ENCODE results near the gene GATA6. TPM values are rescaled to one million over a fixed set of nuclear protein-coding genes. Genes with fewer than 3 reads are reported as not detected.

Gene GATA6
- total and polyA plus RNA-seq, 7 donors: 2.5 to 16.2 (median 13.6) TPM

- intact Hi-C loops (cut with DNase I): loop anchor here (10.0 kb wide), 1 partner anchor 63 kb away; no protein-coding TSS in a partner anchor
- Histone ChIP-seq H3K36me3 (no peaks in the 10 kb centered on the region), H3K9me3 (no peaks in the 10 kb centered on the region), H3K4me1 (no peaks in the 10 kb centered on the region), H3K4me3 (no peak overlapping the region), H3K27me3 (no peaks in the 10 kb centered on the region), H3K27ac (no peak overlapping the region)
- DNase-seq: no peak
- 60 to 83% methylated on average over 3 of the region's 3 CpGs for WGBS, 2 donors
- no peak for TF ChIP-seq POLR2A (IDR thresholded peaks at IDR 0.05)
- no peak for TF ChIP-seq POLR2AphosphoS5 (IDR thresholded peaks at IDR 0.05)
- TF ChIP-seq CTCF (IDR thresholded peaks at IDR 0.05): no peak
- TF ChIP-seq EP300 (IDR thresholded peaks at IDR 0.05): no peak
Measured at GRCh38 chr18:22221350-22221749, 52.0 kb downstream of the GATA6 start.

- peak; percentile 71 for DNase-seq
- Histone ChIP-seq H3K27ac (no peak overlapping the region), H3K9me3 (no peaks in the 10 kb centered on the region), H3K4me3 (no peak overlapping the region), H3K27me3 (no peaks in the 10 kb centered on the region), H3K4me1 (no peaks in the 10 kb centered on the region), H3K36me3 (no peaks in the 10 kb centered on the region)
- intact Hi-C loops (cut with DNase I): loop anchor here (10.0 kb wide), 1 partner anchor 61 kb away; no protein-coding TSS in a partner anchor
- whole genome bisulfite sequencing, 2 donors: 14 to 61% methylated on average over 13 of the region's 13 CpGs
- TF ChIP-seq POLR2AphosphoS5 (IDR thresholded peaks at IDR 0.05): peak in 1 of 4 donors; percentile 11
- no peak for TF ChIP-seq CTCF (IDR thresholded peaks at IDR 0.05)
- TF ChIP-seq POLR2A (IDR thresholded peaks at IDR 0.05): no peak
Measured at GRCh38 chr18:22223254-22223964, 54.0 kb downstream of the GATA6 start.

GRCh38 chr18:22223965-22224322 is 54.6 kb downstream of the GATA6 start:
- intact Hi-C loops (cut with DNase I): loop anchor here (10.0 kb wide), 1 partner anchor 61 kb away; no protein-coding TSS in a partner anchor
- no peak for DNase-seq
- 14 to 61% methylated on average over 1 of the region's 1 CpG for WGBS, 2 donors
- Histone ChIP-seq H3K36me3 (no peaks in the 10 kb centered on the region), H3K4me3 (no peak overlapping the region), H3K9me3 (no peaks in the 10 kb centered on the region), H3K27ac (no peak overlapping the region), H3K27me3 (no peaks in the 10 kb centered on the region), H3K4me1 (no peaks in the 10 kb centered on the region)
- TF ChIP-seq EP300 (IDR thresholded peaks at IDR 0.05): no peak
- TF ChIP-seq POLR2AphosphoS5 (IDR thresholded peaks at IDR 0.05): no peak
- TF ChIP-seq CTCF (IDR thresholded peaks at IDR 0.05): no peak
- TF ChIP-seq POLR2A (IDR thresholded peaks at IDR 0.05): no peak

- intact Hi-C loops (cut with DNase I): loop anchor here (10.0 kb wide), 1 partner anchor 60 kb away; no protein-coding TSS in a partner anchor
- no peak overlapping the region for H3K27ac ChIP-seq
Measured at GRCh38 chr18:22224339-22224738, 55.0 kb downstream of the GATA6 start.

More at GRCh38 chr18:22224339-22224738, 55.0 kb downstream of the GATA6 start:
- DNase-seq: no peak
- H3K4me1 ChIP-seq: no peaks in the 10 kb centered on the region
- no peak overlapping the region for H3K4me3 ChIP-seq
- H3K36me3 ChIP-seq: no peaks in the 10 kb centered on the region
- H3K9me3 ChIP-seq: no peaks in the 10 kb centered on the region
- WGBS, 2 donors: 60 to 64% methylated on average over 1 of the region's 1 CpG
- TF ChIP-seq POLR2A (IDR thresholded peaks at IDR 0.05): no peak
- TF ChIP-seq POLR2AphosphoS5 (IDR thresholded peaks at IDR 0.05): no peak
- no peak for TF ChIP-seq CTCF (IDR thresholded peaks at IDR 0.05)
- TF ChIP-seq EP300 (IDR thresholded peaks at IDR 0.05): no peak
- no peaks in the 10 kb centered on the region for H3K27me3 ChIP-seq
